ENCODE results near the gene OPHN1.

DNA sequence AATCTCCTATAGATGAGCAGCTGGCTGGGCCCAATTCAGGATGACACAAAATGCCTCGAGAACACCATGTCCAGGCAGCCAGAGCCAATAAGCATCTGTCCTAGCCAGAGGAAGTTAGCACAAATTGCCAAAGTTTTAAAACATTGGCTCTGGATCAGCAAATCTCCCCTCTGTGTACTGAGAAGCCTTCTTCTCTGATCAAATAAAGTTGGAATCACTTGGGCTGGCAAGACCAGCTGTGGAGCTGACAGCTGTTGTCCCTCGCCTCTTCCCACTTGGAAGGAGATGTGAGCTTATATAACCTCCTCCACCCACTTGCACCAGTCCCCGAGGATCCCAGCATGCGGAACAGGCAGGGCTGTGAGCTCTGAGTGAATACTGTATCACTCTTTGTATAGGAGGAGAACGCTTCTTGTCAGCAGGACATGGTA, 183.9 kb downstream of the OPHN1 start:
- TF ChIP-seq, protein P1, sequence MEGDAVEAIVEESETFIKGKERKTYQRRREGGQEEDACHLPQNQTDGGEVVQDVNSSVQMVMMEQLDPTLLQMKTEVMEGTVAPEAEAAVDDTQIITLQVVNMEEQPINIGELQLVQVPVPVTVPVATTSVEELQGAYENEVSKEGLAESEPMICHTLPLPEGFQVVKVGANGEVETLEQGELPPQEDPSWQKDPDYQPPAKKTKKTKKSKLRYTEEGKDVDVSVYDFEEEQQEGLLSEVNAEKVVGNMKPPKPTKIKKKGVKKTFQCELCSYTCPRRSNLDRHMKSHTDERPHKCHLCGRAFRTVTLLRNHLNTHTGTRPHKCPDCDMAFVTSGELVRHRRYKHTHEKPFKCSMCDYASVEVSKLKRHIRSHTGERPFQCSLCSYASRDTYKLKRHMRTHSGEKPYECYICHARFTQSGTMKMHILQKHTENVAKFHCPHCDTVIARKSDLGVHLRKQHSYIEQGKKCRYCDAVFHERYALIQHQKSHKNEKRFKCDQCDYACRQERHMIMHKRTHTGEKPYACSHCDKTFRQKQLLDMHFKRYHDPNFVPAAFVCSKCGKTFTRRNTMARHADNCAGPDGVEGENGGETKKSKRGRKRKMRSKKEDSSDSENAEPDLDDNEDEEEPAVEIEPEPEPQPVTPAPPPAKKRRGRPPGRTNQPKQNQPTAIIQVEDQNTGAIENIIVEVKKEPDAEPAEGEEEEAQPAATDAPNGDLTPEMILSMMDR (IDR thresholded peaks at IDR 0.05), result no peak
- TF ChIP-seq POLR2A (IDR thresholded peaks at IDR 0.05) (no peak), EP300 (IDR thresholded peaks at IDR 0.05; ENCODE audit: low read depth) (no peak)
